Mesothelial cell of epicardium (in vitro differentiated cells): Measurements from ENCODE around the gene CTU2. TPM values are rescaled to one million over a fixed set of nuclear protein-coding genes. Genes with fewer than 3 reads are reported as not detected.
"Not testable (repeated sequence)": the region's sequence is repeated elsewhere in the genome, so short reads cannot be mapped to it uniquely, and the experiment has no call there.

Experiments used
- DNase-seq, 2 experiments: peaks; one replicate each; pipeline ENCODE4 v3.0.0; 2021; ENCODE audit warnings: low spot score in 2 of 2; ENCODE audit not compliant: unreplicated experiment in 2 of 2
- H3K27ac Mint-ChIP-seq: 2 replicates; pipeline ENCODE4 v1.8.0; 2021; ENCODE audit warnings: mixed read lengths
- H3K27me3 Mint-ChIP-seq: 2 replicates; pipeline ENCODE4 v1.8.0; 2021; ENCODE audit warnings: low read depth, mixed read lengths
- H3K36me3 Mint-ChIP-seq: 2 replicates; pipeline ENCODE4 v1.8.0; 2021; ENCODE audit warnings: mixed read lengths
- H3K4me1 Mint-ChIP-seq: 2 replicates; pipeline ENCODE4 v1.8.0; 2021; ENCODE audit warnings: mixed read lengths
- H3K4me3 Mint-ChIP-seq: 2 replicates; pipeline ENCODE4 v1.8.0; 2021; ENCODE audit warnings: mild to moderate bottlenecking, moderate library complexity, mixed read lengths
- H3K9me3 Mint-ChIP-seq: 2 replicates; pipeline ENCODE4 v1.8.0; 2021; ENCODE audit warnings: mixed read lengths
- total RNA-seq: library from RNA; stranded (reverse); gene quantifications from 3 replicates; pipeline ENCODE4 v1.2.1, GENCODE V29; 2021
- TF ChIP-seq, protein P1 (sequence below): fragments of 200-600 bp; sonication (generic); IDR thresholded peaks from one replicate; pipeline ENCODE4 v1.5.0; 2021; ENCODE audit warnings: antibody characterized with exemption; ENCODE audit not compliant: unreplicated experiment

CTU2 gene
- total RNA-seq, 1 donor from 2014 or later = 22.2 TPM

DNA sequence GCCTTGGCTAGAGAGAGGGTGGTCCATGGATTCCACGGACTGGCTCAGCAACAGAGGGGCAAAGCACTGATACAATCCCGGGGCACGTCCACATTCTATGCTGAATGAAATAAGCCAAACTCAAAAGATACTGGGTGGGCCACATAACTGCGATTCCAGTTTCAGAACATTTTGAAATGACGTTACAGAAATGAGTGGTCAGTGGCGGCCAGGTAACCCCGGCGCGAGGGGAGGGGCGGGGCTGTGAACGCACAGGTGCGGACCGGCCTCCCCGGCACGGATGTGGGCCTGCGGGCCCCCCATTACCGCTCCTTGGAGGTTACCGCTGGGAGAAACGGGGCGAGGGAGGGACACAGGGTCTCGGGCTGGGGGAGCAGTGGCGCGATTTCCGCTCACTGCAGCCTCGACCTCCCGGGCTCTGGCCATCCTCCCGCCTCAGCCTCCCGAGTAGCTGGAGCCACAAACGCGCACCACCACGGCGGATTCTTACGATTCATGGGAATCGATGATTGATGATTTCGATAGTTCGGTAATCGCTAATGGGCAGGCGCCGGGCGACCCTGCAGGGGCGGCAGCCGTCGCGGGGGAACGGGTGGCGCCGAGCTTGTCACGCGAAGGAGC, 44.0 kb upstream of the CTU2 start:
- peaks cover 17% of the 10 kb centered on the region for H3K4me1 Mint-ChIP-seq
- H3K27ac Mint-ChIP-seq = peak overlapping the region; percentile 86
- TF ChIP-seq, protein P1, sequence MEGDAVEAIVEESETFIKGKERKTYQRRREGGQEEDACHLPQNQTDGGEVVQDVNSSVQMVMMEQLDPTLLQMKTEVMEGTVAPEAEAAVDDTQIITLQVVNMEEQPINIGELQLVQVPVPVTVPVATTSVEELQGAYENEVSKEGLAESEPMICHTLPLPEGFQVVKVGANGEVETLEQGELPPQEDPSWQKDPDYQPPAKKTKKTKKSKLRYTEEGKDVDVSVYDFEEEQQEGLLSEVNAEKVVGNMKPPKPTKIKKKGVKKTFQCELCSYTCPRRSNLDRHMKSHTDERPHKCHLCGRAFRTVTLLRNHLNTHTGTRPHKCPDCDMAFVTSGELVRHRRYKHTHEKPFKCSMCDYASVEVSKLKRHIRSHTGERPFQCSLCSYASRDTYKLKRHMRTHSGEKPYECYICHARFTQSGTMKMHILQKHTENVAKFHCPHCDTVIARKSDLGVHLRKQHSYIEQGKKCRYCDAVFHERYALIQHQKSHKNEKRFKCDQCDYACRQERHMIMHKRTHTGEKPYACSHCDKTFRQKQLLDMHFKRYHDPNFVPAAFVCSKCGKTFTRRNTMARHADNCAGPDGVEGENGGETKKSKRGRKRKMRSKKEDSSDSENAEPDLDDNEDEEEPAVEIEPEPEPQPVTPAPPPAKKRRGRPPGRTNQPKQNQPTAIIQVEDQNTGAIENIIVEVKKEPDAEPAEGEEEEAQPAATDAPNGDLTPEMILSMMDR = no peak
- H3K4me3 Mint-ChIP-seq = peak overlapping the region; percentile 85
- no peak for DNase-seq
- H3K36me3 Mint-ChIP-seq = peaks cover 2% of the 10 kb centered on the region
- no peaks in the 10 kb centered on the region for H3K9me3 Mint-ChIP-seq
- H3K27me3 Mint-ChIP-seq = no peaks in the 10 kb centered on the region

DNA sequence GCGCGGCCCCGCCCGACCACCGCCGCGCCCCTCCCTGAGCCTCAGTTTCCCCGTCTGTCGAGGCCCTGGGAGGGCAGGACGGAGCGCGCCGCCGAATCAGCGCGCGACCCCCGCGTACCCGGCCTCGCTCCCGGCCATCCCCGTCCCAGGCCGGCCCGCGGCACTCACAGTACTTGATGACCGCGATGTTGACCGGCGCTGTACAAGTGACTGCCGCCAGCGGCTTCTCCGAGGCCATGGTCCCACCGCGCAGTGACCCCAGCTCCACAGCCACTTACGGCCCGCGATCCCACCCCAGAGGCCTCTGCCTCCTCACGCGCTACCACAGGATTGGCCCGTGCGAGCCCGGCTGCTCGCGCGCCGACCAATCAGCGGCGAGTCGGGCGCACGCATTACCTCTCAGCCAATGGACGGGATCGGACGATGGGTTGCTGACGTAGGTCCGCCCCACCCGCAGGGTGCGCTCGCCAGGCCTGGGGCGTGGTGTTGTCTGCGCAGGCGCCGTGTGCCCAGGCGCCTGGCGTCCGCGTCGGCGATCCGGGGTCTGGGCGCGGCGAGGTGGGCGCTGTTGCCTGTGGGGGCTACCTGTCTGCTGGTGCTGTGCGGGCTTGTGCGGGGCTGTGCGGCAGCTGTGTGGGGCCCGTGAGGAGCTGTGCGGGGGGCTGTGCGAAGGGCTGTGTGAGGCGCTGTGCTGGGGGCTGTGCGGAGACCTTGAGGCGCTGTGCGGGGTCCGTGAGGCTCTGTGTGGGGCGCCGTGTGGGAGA, 43.3 kb upstream of the CTU2 start, which contains the start of gene MVD:
Gene MVD (minus strand): TSS at position 249 of the 764 bp plus-strand sequence. CDS start 11 bp downstream, at position 238.
- TF ChIP-seq, protein P1 = no peak
- Mint-ChIP-seq H3K36me3 (peaks cover 4% of the 10 kb centered on the region), H3K9me3 (no peaks in the 10 kb centered on the region), H3K27ac (peak within 1 kb of the TSS; percentile 96), H3K4me3 (peak within 1 kb of the TSS; percentile 85), H3K4me1 (peaks cover 17% of the 10 kb centered on the region), H3K27me3 (no peaks in the 10 kb centered on the region)
- peak; percentile 94 to 96 for DNase-seq

DNA sequence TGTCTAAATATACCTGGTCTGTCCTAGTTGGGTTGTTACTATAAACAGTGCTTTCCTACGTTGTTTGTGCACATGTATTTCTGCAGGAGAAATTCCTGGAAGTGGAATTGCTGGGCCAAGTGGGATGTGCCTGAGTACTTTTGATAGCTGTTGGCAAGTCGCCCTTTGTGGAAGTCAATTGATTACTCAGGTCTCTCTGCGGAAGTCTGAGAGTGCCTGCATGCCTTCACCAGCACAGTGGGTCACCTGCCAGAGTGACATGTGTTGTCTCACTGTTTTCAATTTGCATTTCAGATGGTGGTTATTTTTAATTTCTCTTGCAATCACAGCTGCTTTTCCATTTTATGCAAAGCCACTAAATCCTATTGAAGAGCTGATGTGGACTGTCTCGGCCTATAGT, 41.2 kb upstream of the CTU2 start:
- no peak for DNase-seq
- no peaks in the 10 kb centered on the region for H3K27me3 Mint-ChIP-seq
- H3K4me3 Mint-ChIP-seq = peak overlapping the region; percentile 44
- TF ChIP-seq, protein P1 = no peak
- peaks cover 4% of the 10 kb centered on the region for H3K36me3 Mint-ChIP-seq
- H3K4me1 Mint-ChIP-seq = peaks cover 17% of the 10 kb centered on the region
- H3K27ac Mint-ChIP-seq = no peak overlapping the region
- no peaks in the 10 kb centered on the region for H3K9me3 Mint-ChIP-seq

DNA sequence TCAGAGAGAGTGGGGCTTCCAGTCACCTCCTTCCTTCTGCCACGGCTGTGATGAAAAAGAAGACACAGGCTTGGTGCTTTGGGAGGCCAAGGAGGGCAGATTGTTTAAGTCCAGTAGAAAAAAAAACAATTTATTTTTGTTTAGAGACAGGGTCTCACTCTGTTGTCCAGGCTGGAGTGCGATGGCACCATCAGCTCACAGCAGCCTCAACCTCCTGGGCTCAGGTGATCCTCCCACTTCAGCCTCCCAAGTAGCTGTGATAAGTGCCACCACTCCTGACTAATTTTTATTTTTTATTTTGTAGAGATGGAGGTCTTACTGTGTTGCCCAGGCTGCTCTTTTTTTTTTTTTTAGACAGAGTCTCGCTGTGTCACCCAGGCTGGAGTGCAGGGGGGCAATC, 40.7 kb upstream of the CTU2 start:
- H3K4me1 Mint-ChIP-seq = peaks cover 17% of the 10 kb centered on the region
- no peak overlapping the region for H3K27ac Mint-ChIP-seq
- H3K4me3 Mint-ChIP-seq = no peak overlapping the region
- H3K36me3 Mint-ChIP-seq = peaks cover 4% of the 10 kb centered on the region
- H3K27me3 Mint-ChIP-seq = no peaks in the 10 kb centered on the region
- H3K9me3 Mint-ChIP-seq = no peaks in the 10 kb centered on the region
- no peak for DNase-seq
- TF ChIP-seq, protein P1 = no peak

DNA sequence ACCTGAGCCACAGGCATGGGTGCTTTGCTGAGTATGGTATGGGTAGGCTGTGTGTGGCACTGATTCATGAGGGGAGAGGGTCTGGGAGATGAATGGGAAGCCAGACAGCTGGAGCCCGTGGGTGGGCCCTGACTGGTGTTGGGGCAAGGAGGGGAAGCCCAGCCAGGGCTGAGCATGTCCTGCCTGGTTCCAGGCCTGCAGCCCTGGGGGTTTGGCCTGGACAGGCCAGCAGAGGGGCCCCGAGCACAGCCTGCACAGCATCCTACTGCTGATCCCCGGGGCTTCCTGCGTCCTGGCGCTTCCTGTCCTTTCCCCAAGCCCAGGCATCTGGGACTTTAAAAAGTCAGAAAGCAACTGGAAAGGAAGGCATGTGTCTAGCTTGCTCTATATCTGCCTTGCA, 38.8 kb upstream of the CTU2 start:
- H3K27ac Mint-ChIP-seq = peak overlapping the region; percentile 64
- H3K4me1 Mint-ChIP-seq = peaks cover 7% of the 10 kb centered on the region
- DNase-seq = no peak
- no peak overlapping the region for H3K4me3 Mint-ChIP-seq
- TF ChIP-seq, protein P1 = no peak
- peaks cover 4% of the 10 kb centered on the region for H3K36me3 Mint-ChIP-seq
- H3K9me3 Mint-ChIP-seq = no peaks in the 10 kb centered on the region
- no peaks in the 10 kb centered on the region for H3K27me3 Mint-ChIP-seq

DNA sequence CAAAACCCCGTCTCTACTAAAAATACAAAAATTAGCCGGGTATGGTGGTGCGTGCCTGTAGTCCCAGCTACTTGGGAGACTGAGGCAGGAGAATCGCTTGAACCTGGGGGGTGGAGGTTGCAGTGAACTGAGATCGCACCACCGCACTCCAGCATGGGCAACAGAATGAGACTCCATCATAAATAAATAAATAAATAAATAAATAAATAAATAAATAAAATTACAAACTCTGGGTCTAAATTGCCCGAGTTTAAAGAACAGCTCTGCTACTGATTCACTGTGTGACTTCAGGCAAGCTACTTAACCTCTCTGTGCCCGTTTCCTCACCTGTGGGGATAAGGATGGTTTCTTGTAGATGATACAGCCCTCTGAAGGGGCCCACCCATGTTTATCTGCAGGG, 36.8 kb upstream of the CTU2 start:
- H3K27me3 Mint-ChIP-seq, DNase-seq, H3K27ac Mint-ChIP-seq, H3K4me1 Mint-ChIP-seq, H3K4me3 Mint-ChIP-seq, H3K9me3 Mint-ChIP-seq, H3K36me3 Mint-ChIP-seq: not testable (repeated sequence)
